SK-N-SH treated with all-trans-retinoic acid at 6 μM for 48 hours (cell line): ENCODE results near the gene GORAB.

Experiments used
- ATAC-seq: fragments of 200-7000 bp; cut with Tn5 transposase; 3 replicates; pipeline ENCODE4 v1.9.1; 2020; ENCODE audit warnings: mild to moderate bottlenecking, moderate library complexity
- ARNTL ChIP-seq: fragments of 450-650 bp; formaldehyde crosslinking; IDR thresholded peaks from 2 replicates; pipeline ENCODE4 v1.5.0; 2020; ENCODE audit warnings: low read depth, mild to moderate bottlenecking, moderate library complexity, borderline replicate concordance
- BACH2 ChIP-seq: fragments of 250-450 bp; sonication (Bioruptor Pico); IDR thresholded peaks from 2 replicates; pipeline ENCODE4 v1.9.0; 2021; ENCODE audit warnings: mild to moderate bottlenecking, borderline replicate concordance
- CSDC2 ChIP-seq: fragments of 250-450 bp; sonication (Bioruptor Pico); IDR thresholded peaks from 2 replicates; pipeline ENCODE4 v1.5.0; 2020; ENCODE audit warnings: mild to moderate bottlenecking, moderate library complexity
- ESRRG ChIP-seq: fragments of 250-450 bp; sonication (Bioruptor Pico); IDR thresholded peaks from 2 replicates; pipeline ENCODE4 v1.6.1; 2021; ENCODE audit warnings: mild to moderate bottlenecking
- GLIS3 ChIP-seq: fragments of 250-450 bp; sonication (Bioruptor Pico); IDR thresholded peaks from 2 replicates; pipeline ENCODE4 v1.5.0; 2020; ENCODE audit warnings: mild to moderate bottlenecking, moderate library complexity
- ISL1 ChIP-seq: fragments of 250-450 bp; sonication (Bioruptor Pico); IDR thresholded peaks from 2 replicates; pipeline ENCODE4 v2.1.2; 2022; ENCODE audit warnings: mild to moderate bottlenecking, moderate library complexity
- OSR1 ChIP-seq: fragments of 250-450 bp; sonication (Bioruptor Pico); IDR thresholded peaks from 2 replicates; pipeline ENCODE4 v1.8.0; 2022; ENCODE audit warnings: moderate library complexity, mild to moderate bottlenecking, inconsistent platforms
- RARB ChIP-seq: fragments of 250-450 bp; sonication (Bioruptor Pico); IDR thresholded peaks from 2 replicates; pipeline ENCODE4 v1.8.0; 2021; ENCODE audit warnings: mild to moderate bottlenecking, moderate library complexity
- SNAI2 ChIP-seq: fragments of 250-450 bp; sonication (Bioruptor Pico); IDR thresholded peaks from 2 replicates; pipeline ENCODE4 v1.5.0; 2020; ENCODE audit warnings: mild to moderate bottlenecking, moderate library complexity
- TOX ChIP-seq: fragments of 250-450 bp; sonication (Bioruptor Pico); IDR thresholded peaks from 2 replicates; pipeline ENCODE4 v1.8.0; 2021; ENCODE audit warnings: mild to moderate bottlenecking, moderate library complexity, borderline replicate concordance
- ZC3H10 ChIP-seq: fragments of 250-450 bp; sonication (Bioruptor Pico); IDR thresholded peaks from 2 replicates; pipeline ENCODE4 v1.5.1; 2021; ENCODE audit warnings: mild to moderate bottlenecking, moderate library complexity
- ZFP3 ChIP-seq: fragments of 250-450 bp; sonication (Bioruptor Pico); IDR thresholded peaks from 2 replicates; pipeline ENCODE4 v1.5.0; 2020; ENCODE audit warnings: mild to moderate bottlenecking, moderate library complexity
- ZFP30 ChIP-seq: fragments of 450-650 bp; formaldehyde crosslinking; IDR thresholded peaks from 2 replicates; pipeline ENCODE4 v1.5.0; 2022; ENCODE audit warnings: mild to moderate bottlenecking, moderate library complexity
- ZNF565 ChIP-seq: fragments of 450-650 bp; formaldehyde crosslinking; conservative IDR thresholded peaks from 2 replicates; pipeline ENCODE4 v1.5.0; 2020; ENCODE audit warnings: low read depth, mild to moderate bottlenecking, moderate library complexity
- ZNF70 ChIP-seq: fragments of 450-650 bp; formaldehyde crosslinking; IDR thresholded peaks from 2 replicates; pipeline ENCODE4 v1.5.0; 2020; ENCODE audit warnings: mild to moderate bottlenecking, moderate library complexity
- ZNF8 ChIP-seq: fragments of 450-650 bp; formaldehyde crosslinking; IDR thresholded peaks from 2 replicates; pipeline ENCODE4 v1.5.0; 2020; ENCODE audit warnings: mild to moderate bottlenecking, moderate library complexity
- TF ChIP-seq, protein P1 (sequence below): fragments of 250-450 bp; sonication (Bioruptor Pico); IDR thresholded peaks from 2 replicates; pipeline ENCODE4 v1.8.0; 2020; ENCODE audit warnings: mild to moderate bottlenecking, moderate library complexity, borderline replicate concordance
- TF ChIP-seq, protein P2 (sequence below): fragments of 250-450 bp; sonication (Bioruptor Pico); IDR thresholded peaks from 2 replicates; pipeline ENCODE4 v1.5.1; 2020; ENCODE audit warnings: low read depth, mild to moderate bottlenecking, moderate library complexity
- TF ChIP-seq, protein P3 (sequence below): fragments of 250-450 bp; sonication (Bioruptor Pico); IDR thresholded peaks from 2 replicates; pipeline ENCODE4 v1.5.1; 2021; ENCODE audit warnings: mild to moderate bottlenecking, moderate library complexity
- TF ChIP-seq, protein P4 (sequence below): fragments of 250-450 bp; sonication (Bioruptor Pico); IDR thresholded peaks from 2 replicates; pipeline ENCODE4 v1.8.0; 2021; ENCODE audit warnings: low read depth, mild to moderate bottlenecking, moderate library complexity, borderline replicate concordance
- TF ChIP-seq, protein P5 (sequence below): fragments of 250-450 bp; sonication (Bioruptor Pico); IDR thresholded peaks from 2 replicates; pipeline ENCODE4 v1.5.0; 2020; ENCODE audit warnings: mild to moderate bottlenecking, moderate library complexity

The GORAB gene

DNA sequence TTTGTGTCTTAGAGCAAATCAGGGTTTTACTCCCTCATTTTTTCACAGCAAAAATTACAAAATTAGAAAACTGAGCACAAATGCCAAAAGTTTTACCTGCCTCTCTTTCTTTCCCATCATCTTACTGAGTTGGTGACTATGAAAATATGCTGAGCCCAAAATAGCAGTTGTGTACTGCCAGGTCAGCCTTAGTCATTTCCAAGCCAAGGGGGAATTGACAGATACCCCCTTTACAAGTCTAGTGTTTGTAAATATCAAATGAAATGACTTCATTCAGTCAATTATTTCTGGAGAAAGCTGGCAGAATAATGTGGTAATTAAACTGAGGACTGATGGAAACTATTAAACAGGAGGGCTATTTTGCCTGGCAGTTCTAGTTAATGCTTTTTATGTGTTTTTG is 11.4 kb upstream of the GORAB start (continued):
- TF ChIP-seq SNAI2 (CRISPR knock-in tag) (no peak), CSDC2 (CRISPR knock-in tag) (no peak), ZFP3 (CRISPR knock-in tag) (no peak), ZNF565 (CRISPR knock-in tag) (no peak), ESRRG (no peak)

DNA sequence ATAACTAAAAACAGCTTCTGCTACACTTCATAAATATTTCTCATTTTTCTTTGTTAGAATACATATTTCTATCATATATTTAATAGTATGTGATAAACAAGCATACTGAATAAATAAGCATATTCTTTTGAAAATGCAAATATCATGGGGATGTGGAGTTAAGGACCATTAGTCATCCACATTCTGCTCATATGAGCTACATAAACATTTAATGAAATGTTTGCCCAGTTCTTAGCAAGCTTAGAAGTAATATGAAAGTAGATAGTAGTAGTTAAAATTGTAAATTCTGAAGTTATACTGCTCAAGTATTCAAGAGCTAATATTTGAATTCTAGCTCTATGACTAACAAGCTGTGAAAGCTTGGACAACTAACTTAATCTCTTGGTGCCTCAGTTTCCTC is 10.1 kb upstream of the GORAB start:
- TF ChIP-seq, protein P1, sequence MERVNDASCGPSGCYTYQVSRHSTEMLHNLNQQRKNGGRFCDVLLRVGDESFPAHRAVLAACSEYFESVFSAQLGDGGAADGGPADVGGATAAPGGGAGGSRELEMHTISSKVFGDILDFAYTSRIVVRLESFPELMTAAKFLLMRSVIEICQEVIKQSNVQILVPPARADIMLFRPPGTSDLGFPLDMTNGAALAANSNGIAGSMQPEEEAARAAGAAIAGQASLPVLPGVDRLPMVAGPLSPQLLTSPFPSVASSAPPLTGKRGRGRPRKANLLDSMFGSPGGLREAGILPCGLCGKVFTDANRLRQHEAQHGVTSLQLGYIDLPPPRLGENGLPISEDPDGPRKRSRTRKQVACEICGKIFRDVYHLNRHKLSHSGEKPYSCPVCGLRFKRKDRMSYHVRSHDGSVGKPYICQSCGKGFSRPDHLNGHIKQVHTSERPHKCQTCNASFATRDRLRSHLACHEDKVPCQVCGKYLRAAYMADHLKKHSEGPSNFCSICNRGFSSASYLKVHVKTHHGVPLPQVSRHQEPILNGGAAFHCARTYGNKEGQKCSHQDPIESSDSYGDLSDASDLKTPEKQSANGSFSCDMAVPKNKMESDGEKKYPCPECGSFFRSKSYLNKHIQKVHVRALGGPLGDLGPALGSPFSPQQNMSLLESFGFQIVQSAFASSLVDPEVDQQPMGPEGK (CRISPR knock-in tag), result no peak
- TF ChIP-seq ZNF70 (CRISPR knock-in tag) (no peak), RARB (CRISPR knock-in tag) (no peak), ZFP3 (CRISPR knock-in tag) (no peak), ZFP30 (no peak), ZNF8 (CRISPR knock-in tag) (no peak), ZNF565 (CRISPR knock-in tag) (no peak), TOX (CRISPR knock-in tag) (no peak), ESRRG (no peak), CSDC2 (CRISPR knock-in tag) (no peak), ZC3H10 (CRISPR knock-in tag) (no peak), OSR1 (CRISPR knock-in tag) (no peak), ISL1 (CRISPR knock-in tag) (no peak)
- TF ChIP-seq, protein P2, sequence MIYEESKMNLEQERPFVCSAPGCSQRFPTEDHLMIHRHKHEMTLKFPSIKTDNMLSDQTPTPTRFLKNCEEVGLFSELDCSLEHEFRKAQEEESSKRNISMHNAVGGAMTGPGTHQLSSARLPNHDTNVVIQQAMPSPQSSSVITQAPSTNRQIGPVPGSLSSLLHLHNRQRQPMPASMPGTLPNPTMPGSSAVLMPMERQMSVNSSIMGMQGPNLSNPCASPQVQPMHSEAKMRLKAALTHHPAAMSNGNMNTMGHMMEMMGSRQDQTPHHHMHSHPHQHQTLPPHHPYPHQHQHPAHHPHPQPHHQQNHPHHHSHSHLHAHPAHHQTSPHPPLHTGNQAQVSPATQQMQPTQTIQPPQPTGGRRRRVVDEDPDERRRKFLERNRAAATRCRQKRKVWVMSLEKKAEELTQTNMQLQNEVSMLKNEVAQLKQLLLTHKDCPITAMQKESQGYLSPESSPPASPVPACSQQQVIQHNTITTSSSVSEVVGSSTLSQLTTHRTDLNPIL (CRISPR knock-in tag), result no peak
- TF ChIP-seq, protein P3, sequence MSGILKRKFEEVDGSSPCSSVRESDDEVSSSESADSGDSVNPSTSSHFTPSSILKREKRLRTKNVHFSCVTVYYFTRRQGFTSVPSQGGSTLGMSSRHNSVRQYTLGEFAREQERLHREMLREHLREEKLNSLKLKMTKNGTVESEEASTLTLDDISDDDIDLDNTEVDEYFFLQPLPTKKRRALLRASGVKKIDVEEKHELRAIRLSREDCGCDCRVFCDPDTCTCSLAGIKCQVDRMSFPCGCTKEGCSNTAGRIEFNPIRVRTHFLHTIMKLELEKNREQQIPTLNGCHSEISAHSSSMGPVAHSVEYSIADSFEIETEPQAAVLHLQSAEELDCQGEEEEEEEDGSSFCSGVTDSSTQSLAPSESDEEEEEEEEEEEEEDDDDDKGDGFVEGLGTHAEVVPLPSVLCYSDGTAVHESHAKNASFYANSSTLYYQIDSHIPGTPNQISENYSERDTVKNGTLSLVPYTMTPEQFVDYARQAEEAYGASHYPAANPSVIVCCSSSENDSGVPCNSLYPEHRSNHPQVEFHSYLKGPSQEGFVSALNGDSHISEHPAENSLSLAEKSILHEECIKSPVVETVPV (CRISPR knock-in tag), result no peak
- ATAC-seq, result no peak

DNA sequence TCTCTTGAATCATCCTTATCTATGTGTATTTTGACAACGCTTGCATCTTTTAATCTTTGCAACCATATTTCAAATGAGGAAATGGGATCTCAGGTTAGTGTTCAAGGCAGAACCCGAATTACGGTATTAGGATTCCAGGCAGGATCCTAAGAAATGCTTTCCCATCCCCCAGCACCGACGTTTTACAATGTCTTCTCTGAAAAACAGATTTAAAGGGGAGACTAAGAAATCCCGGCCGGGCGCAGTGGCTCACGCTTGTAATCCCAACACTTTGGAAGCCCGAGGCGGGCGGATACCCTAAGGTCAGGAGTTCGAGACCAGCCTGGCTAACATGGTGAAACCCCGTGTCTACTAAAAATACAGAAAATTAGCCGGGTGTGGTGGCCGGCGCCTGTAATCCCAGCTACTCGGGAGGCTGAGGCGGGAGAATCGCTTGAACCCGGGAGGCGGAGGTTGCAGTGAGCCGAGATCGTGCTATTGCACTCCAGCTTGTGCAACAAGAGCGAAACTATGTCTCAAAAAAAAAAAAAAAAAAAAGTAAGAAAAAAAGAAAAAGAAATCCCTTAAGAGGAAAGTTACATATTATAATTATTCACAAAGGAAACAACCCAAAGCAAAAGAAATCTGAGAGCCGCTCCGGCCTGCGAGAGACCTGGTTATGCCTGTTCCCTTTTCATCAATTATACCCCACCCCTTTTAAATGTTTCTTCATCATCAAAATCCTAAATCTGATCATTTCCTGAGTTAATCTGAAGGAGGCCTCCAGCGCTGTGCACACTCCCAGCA is 801 bp upstream of the GORAB start:
- peak; percentile 25 for ATAC-seq

More for the DNA sequence above, 801 bp upstream of the GORAB start:
- TF ChIP-seq ARNTL (no peak), TOX (CRISPR knock-in tag) (no peak), ZNF8 (CRISPR knock-in tag) (no peak), ZFP30 (no peak), ISL1 (CRISPR knock-in tag) (no peak), BACH2 (CRISPR knock-in tag) (no peak), ZFP3 (CRISPR knock-in tag) (no peak), ZNF565 (CRISPR knock-in tag) (no peak), ZNF70 (CRISPR knock-in tag) (no peak), RARB (CRISPR knock-in tag) (no peak), GLIS3 (CRISPR knock-in tag) (no peak), ZC3H10 (CRISPR knock-in tag) (no peak), ESRRG (no peak), OSR1 (CRISPR knock-in tag) (no peak), CSDC2 (CRISPR knock-in tag) (no peak)
- TF ChIP-seq, protein P1 (CRISPR knock-in tag), result no peak
- TF ChIP-seq, protein P4, sequence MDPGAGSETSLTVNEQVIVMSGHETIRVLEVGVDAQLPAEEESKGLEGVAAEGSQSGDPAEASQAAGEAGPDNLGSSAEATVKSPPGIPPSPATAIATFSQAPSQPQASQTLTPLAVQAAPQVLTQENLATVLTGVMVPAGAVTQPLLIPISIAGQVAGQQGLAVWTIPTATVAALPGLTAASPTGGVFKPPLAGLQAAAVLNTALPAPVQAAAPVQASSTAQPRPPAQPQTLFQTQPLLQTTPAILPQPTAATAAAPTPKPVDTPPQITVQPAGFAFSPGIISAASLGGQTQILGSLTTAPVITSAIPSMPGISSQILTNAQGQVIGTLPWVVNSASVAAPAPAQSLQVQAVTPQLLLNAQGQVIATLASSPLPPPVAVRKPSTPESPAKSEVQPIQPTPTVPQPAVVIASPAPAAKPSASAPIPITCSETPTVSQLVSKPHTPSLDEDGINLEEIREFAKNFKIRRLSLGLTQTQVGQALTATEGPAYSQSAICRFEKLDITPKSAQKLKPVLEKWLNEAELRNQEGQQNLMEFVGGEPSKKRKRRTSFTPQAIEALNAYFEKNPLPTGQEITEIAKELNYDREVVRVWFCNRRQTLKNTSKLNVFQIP, result no peak
- TF ChIP-seq, protein P5, sequence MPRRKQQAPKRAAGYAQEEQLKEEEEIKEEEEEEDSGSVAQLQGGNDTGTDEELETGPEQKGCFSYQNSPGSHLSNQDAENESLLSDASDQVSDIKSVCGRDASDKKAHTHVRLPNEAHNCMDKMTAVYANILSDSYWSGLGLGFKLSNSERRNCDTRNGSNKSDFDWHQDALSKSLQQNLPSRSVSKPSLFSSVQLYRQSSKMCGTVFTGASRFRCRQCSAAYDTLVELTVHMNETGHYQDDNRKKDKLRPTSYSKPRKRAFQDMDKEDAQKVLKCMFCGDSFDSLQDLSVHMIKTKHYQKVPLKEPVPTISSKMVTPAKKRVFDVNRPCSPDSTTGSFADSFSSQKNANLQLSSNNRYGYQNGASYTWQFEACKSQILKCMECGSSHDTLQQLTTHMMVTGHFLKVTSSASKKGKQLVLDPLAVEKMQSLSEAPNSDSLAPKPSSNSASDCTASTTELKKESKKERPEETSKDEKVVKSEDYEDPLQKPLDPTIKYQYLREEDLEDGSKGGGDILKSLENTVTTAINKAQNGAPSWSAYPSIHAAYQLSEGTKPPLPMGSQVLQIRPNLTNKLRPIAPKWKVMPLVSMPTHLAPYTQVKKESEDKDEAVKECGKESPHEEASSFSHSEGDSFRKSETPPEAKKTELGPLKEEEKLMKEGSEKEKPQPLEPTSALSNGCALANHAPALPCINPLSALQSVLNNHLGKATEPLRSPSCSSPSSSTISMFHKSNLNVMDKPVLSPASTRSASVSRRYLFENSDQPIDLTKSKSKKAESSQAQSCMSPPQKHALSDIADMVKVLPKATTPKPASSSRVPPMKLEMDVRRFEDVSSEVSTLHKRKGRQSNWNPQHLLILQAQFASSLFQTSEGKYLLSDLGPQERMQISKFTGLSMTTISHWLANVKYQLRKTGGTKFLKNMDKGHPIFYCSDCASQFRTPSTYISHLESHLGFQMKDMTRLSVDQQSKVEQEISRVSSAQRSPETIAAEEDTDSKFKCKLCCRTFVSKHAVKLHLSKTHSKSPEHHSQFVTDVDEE, result no peak
- TF ChIP-seq, protein P3 (CRISPR knock-in tag), result no peak
- TF ChIP-seq, protein P2 (CRISPR knock-in tag), result no peak
